Uterus (tissue), 2 donors: ENCODE measurements around the gene LDLRAD4.

Source experiments
- CTCF ChIP-seq, 4 experiments: fragments of 200-600 bp in 2 of 4; fragments of 450-650 bp in 2 of 4; sonication (generic) in 2 of 4; IDR thresholded peaks; one replicate each; pipeline ENCODE4 v1.5.1; 2016 to 2019; ENCODE audit warnings: antibody characterized with exemption in 4 of 4, mild to moderate bottlenecking in 2 of 4, moderate library complexity in 1 of 4
- POLR2A ChIP-seq, 2 donors: fragments of 450-650 bp; IDR thresholded peaks; one replicate each; pipeline ENCODE4 v1.6.1; 2016; ENCODE audit warnings: antibody characterized with exemption in 2 of 2, mild to moderate bottlenecking in 1 of 2, moderate library complexity in 1 of 2

- TF ChIP-seq CTCF (IDR thresholded peaks at IDR 0.05) (no peak), POLR2A (IDR thresholded peaks at IDR 0.05) (no peak)
Observed at GRCh38 chr18:13225261-13225660, 6.7 kb downstream of the LDLRAD4 start.
